Fibroblast of lung (primary cell): Measurements from ENCODE around the gene FIBCD1. TPM values are rescaled to one million over a fixed set of nuclear protein-coding genes. Genes with fewer than 3 reads are reported as not detected.

ENCODE experiments used
- DNase-seq, 2 donors: peaks; one replicate each; pipeline versions ENCODE4 v3.0.0 to v3.0.0-alpha.2; 2010; ENCODE audit warnings: low read depth in 2 of 2
- H2AFZ ChIP-seq: 2 replicates; pipeline ENCODE4 v1.5.1; 2012; ENCODE audit warnings: low read length, control low read depth, inconsistent platforms
- H3K27ac ChIP-seq: 2 replicates; pipeline ENCODE4 v1.5.1; 2011; ENCODE audit warnings: low read length, control low read depth; ENCODE audit not compliant: insufficient read depth
- H3K27me3 ChIP-seq: 2 replicates; pipeline ENCODE4 v1.5.1; 2011; ENCODE audit warnings: mild to moderate bottlenecking, low read length; ENCODE audit not compliant: control insufficient read depth, insufficient read depth
- H3K36me3 ChIP-seq: 2 replicates; pipeline ENCODE4 v1.5.1; 2011; ENCODE audit warnings: low read length; ENCODE audit not compliant: control insufficient read depth, insufficient read depth
- H3K4me1 ChIP-seq: 2 replicates; pipeline ENCODE4 v1.5.1; 2011; ENCODE audit warnings: low read length; ENCODE audit not compliant: control insufficient read depth, insufficient read depth; ENCODE audit errors: extremely low read depth
- H3K4me2 ChIP-seq: 2 replicates; pipeline ENCODE4 v1.5.1; 2011; ENCODE audit warnings: low read length, control low read depth; ENCODE audit not compliant: insufficient read depth; ENCODE audit errors: extremely low read depth
- H3K4me3 ChIP-seq, 4 experiments: fragments of 200-600 bp in 1 of 4; sonication (generic) in 1 of 4; replicated peaks in 1 of 4; 2 replicates each; pipeline ENCODE4 v1.5.1; 2011 to 2016; ENCODE audit warnings: low read length in 4 of 4, low read depth in 3 of 4, mild to moderate bottlenecking in 3 of 4, control low read depth in 2 of 4, inconsistent platforms in 1 of 4, mixed read lengths in 1 of 4; ENCODE audit not compliant: insufficient read depth in 1 of 4; ENCODE audit errors: control extremely low read depth in 1 of 4
- H3K79me2 ChIP-seq: 2 replicates; pipeline ENCODE4 v1.5.1; 2012; ENCODE audit warnings: mild to moderate bottlenecking, low read length, inconsistent platforms; ENCODE audit not compliant: control insufficient read depth, insufficient read depth
- H3K9ac ChIP-seq: 2 replicates; pipeline ENCODE4 v1.5.1; 2011; ENCODE audit warnings: mild to moderate bottlenecking, low read length, control low read depth; ENCODE audit not compliant: insufficient read depth
- H3K9me3 ChIP-seq: 2 replicates; pipeline ENCODE4 v1.5.1; 2012; ENCODE audit warnings: low read depth, low read length; ENCODE audit not compliant: control insufficient read depth, insufficient read depth
- H4K20me1 ChIP-seq: 2 replicates; pipeline ENCODE4 v1.5.1; 2011; ENCODE audit warnings: low read length; ENCODE audit not compliant: control insufficient read depth, insufficient read depth; ENCODE audit errors: extremely low read depth
- EZH2 ChIP-seq: IDR thresholded peaks from 2 replicates; pipeline ENCODE4 v1.5.1; 2012; ENCODE audit warnings: low read length, control low read depth, mild to moderate bottlenecking; ENCODE audit errors: missing control alignments
- polyA plus RNA-seq, 2 donors: library from polyadenylated mRNA; depleted of rRNA in 1 of 2; stranded (reverse) in 1 of 2; unstranded in 1 of 2; fragments of >200 nt; gene quantifications; 2 replicates each; pipeline ENCODE4 v1.2.1, GENCODE V29; 2011 to 2012; ENCODE audit warnings: missing spikeins in 1 of 2
- total RNA-seq: library from RNA; depleted of rRNA; stranded (reverse); fragments of >200 nt; gene quantifications from 2 replicates; pipeline ENCODE4 v1.2.1, GENCODE V29; 2014
- TF ChIP-seq, protein P1 (sequence below), 2 donors: IDR thresholded peaks in 1 of 2; conservative IDR thresholded peaks in 1 of 2; 1 replicate in 1 of 2; 2 replicates in 1 of 2; pipeline ENCODE4 v1.5.1; 2011 to 2012; ENCODE audit warnings: low read length in 2 of 2, control low read depth in 1 of 2, inconsistent platforms in 1 of 2, low read depth in 1 of 2, mild to moderate bottlenecking in 1 of 2

Gene FIBCD1
- total and polyA plus RNA-seq, 2 donors (not counting 1 experiment from before 2014, with no cell fraction given): 7.3 to 28.0 TPM

DNA sequence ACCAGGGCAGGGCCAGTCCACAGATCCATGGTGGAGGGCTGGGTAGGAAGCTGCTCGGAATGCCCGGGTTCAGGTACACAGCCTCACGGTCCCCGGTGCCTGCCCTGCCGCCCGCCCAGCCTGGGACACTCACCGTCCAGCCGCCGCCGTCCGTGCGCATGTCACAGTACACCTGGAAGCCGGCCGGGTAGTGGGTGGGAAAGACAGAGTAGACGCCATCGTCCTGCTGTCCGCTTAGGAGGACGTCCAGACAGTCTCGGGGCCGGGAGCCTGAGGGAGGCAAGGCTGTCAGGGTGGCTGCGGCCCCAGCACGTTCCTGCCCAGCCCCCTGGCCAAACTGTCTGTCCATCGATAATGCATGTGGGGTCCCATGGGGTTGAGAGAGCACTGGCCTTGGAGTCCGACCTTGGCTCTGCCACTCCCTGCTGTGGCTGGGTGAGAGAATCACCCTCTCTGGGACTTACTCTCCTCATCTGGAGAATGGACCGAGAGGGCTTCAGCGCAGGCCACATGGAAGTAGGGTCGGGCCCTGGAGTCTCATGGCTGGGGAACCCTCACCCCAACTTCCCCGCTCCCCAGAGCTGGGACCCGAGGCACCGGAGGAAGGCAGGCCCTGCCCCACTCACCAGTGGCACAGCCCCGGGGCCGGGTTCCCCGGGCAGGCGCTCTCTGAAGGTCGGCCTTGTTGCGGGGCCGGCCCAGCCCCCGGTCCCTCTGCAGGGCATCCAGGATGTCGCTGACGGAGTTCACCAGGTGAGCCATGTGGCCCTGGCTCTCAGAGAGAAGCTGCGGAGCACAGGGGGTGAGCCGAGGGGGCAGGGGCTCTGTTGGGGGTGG is 15.2 kb downstream of the FIBCD1 start:
- Histone ChIP-seq H3K4me1 (peaks cover 8% of the 10 kb centered on the region), H3K4me2 (no peak overlapping the region), H3K9ac (no peak overlapping the region), H3K27me3 (no peaks in the 10 kb centered on the region), H2AFZ (no peak overlapping the region), H4K20me1 (no peaks in the 10 kb centered on the region), H3K4me3 (no peak overlapping the region), H3K27ac (no peak overlapping the region), H3K9me3 (no peaks in the 10 kb centered on the region), H3K79me2 (no peaks in the 10 kb centered on the region), H3K36me3 (peaks cover 3% of the 10 kb centered on the region)
- DNase-seq: no peak
- no peak for TF ChIP-seq EZH2
- TF ChIP-seq, protein P1, sequence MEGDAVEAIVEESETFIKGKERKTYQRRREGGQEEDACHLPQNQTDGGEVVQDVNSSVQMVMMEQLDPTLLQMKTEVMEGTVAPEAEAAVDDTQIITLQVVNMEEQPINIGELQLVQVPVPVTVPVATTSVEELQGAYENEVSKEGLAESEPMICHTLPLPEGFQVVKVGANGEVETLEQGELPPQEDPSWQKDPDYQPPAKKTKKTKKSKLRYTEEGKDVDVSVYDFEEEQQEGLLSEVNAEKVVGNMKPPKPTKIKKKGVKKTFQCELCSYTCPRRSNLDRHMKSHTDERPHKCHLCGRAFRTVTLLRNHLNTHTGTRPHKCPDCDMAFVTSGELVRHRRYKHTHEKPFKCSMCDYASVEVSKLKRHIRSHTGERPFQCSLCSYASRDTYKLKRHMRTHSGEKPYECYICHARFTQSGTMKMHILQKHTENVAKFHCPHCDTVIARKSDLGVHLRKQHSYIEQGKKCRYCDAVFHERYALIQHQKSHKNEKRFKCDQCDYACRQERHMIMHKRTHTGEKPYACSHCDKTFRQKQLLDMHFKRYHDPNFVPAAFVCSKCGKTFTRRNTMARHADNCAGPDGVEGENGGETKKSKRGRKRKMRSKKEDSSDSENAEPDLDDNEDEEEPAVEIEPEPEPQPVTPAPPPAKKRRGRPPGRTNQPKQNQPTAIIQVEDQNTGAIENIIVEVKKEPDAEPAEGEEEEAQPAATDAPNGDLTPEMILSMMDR (conservative IDR thresholded peaks at IDR 0.05 in 1 of 2, IDR thresholded peaks at IDR 0.05 in 1 of 2; ENCODE audit: low read depth in 1 of 2, low read length in 2 of 2): no peak

DNA sequence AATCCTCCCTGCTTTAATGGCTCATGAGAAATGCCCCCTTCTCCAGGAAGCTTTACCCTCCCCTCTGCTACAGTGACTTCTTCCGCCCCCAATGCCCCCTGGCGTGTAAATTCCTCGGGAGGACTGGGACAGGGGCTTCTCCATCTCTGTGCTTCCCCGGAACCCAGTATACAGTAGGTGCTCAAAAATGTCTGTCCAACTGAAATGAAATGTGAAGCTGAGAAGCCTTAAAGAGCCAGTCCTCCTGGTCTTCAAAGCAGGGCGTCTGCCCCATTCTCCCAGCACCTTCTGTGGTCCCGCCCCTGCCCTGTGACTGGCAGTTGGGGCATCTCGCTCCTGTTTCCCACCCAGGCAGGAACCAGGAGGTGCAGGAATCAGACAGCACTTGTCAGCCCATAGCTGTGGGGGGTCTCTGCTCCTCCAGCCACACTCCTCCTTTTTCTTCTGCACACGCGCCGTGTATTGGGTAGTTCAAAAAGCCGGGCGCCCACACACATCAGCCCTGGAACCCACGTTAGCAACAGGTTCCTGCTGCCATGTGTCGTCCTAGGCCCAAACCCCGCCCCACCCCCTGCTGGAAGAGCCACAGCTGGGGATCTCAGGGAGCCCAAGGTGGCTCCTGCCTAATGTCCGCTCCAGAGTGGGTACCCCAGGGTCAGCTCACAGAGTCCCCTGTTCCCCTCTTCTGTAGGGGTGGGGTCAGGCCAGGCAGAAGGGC is 16.0 kb downstream of the FIBCD1 start:
- Histone ChIP-seq H3K9ac (no peak overlapping the region), H3K9me3 (no peaks in the 10 kb centered on the region), H3K4me3 (no peak overlapping the region), H4K20me1 (no peaks in the 10 kb centered on the region), H3K36me3 (peaks cover 3% of the 10 kb centered on the region), H3K27me3 (no peaks in the 10 kb centered on the region), H3K4me1 (peaks cover under 1% of the 10 kb centered on the region), H3K4me2 (no peak overlapping the region), H2AFZ (no peak overlapping the region), H3K27ac (no peak overlapping the region), H3K79me2 (no peaks in the 10 kb centered on the region)
- DNase-seq: no peak
- TF ChIP-seq EZH2: no peak
- TF ChIP-seq, protein P1 (conservative IDR thresholded peaks at IDR 0.05 in 1 of 2, IDR thresholded peaks at IDR 0.05 in 1 of 2; ENCODE audit: low read depth in 1 of 2, low read length in 2 of 2): no peak
